MM.1S (cell line): ENCODE data around the gene FBXO22.

Source experiments
- DNase-seq: peaks from one replicate; pipeline ENCODE4 v3.0.0-alpha.2; 2015
- H2AFZ ChIP-seq: fragments of 300-600 bp; sonication (generic); 2 replicates; pipeline ENCODE4 v1.6.0; 2016; ENCODE audit warnings: antibody characterized with exemption, low read length
- H3F3A ChIP-seq: fragments of 300-600 bp; sonication (generic); 2 replicates; pipeline ENCODE4 v1.6.1; 2016; ENCODE audit warnings: mild to moderate bottlenecking, antibody characterized with exemption, low read length, moderate library complexity, mixed read lengths; ENCODE audit not compliant: insufficient read depth
- H3K27ac ChIP-seq: fragments of 300-600 bp; sonication (generic); 2 replicates; pipeline ENCODE4 v1.5.1; 2016; ENCODE audit warnings: mild to moderate bottlenecking, low read length
- H3K27me3 ChIP-seq: fragments of 300-600 bp; sonication (generic); replicated peaks from 2 replicates; pipeline ENCODE4 v1.6.0; 2016; ENCODE audit warnings: low read length; ENCODE audit not compliant: insufficient read depth
- H3K36me3 ChIP-seq: fragments of 300-600 bp; sonication (generic); replicated peaks from 2 replicates; pipeline ENCODE4 v1.6.1; 2016; ENCODE audit warnings: mild to moderate bottlenecking, low read length, mixed read lengths; ENCODE audit not compliant: insufficient read depth
- H3K4me1 ChIP-seq: fragments of 300-600 bp; sonication (generic); 2 replicates; pipeline ENCODE4 v1.6.1; 2016; ENCODE audit warnings: low read length, mixed read lengths
- H3K4me2 ChIP-seq: fragments of 300-600 bp; sonication (generic); 2 replicates; pipeline ENCODE4 v1.6.0; 2016; ENCODE audit warnings: low read depth, low read length
- H3K4me3 ChIP-seq: fragments of 300-600 bp; sonication (generic); 2 replicates; pipeline ENCODE4 v1.5.1; 2016; ENCODE audit warnings: low read length, mixed read lengths
- H3K79me2 ChIP-seq: fragments of 300-600 bp; sonication (generic); 2 replicates; pipeline ENCODE4 v1.6.1; 2016; ENCODE audit warnings: mixed run types, low read length, mixed read lengths
- H3K9ac ChIP-seq: fragments of 300-600 bp; sonication (generic); 2 replicates; pipeline ENCODE4 v1.6.1; 2016; ENCODE audit warnings: low read length, mixed read lengths
- H3K9me2 ChIP-seq: fragments of 300-600 bp; sonication (generic); replicated peaks from 2 replicates; pipeline ENCODE4 v1.6.1; 2016; ENCODE audit warnings: mild to moderate bottlenecking, low read length, mixed read lengths; ENCODE audit not compliant: insufficient read depth
- H3K9me3 ChIP-seq: fragments of 300-600 bp; sonication (generic); replicated peaks from 2 replicates; pipeline ENCODE4 v1.6.1; 2016; ENCODE audit warnings: mild to moderate bottlenecking, low read length, mixed read lengths; ENCODE audit not compliant: insufficient read depth
- H4K20me1 ChIP-seq: fragments of 300-600 bp; sonication (generic); 2 replicates; pipeline ENCODE4 v1.6.1; 2016; ENCODE audit warnings: mild to moderate bottlenecking, low read length, moderate library complexity, mixed read lengths; ENCODE audit not compliant: insufficient read depth
- EZH2 ChIP-seq: fragments of 300-600 bp; sonication (generic); optimal IDR thresholded peaks from 2 replicates; pipeline ENCODE3; 2017; ENCODE audit warnings: low read depth, mild to moderate bottlenecking, antibody characterized with exemption, low read length, mixed read lengths
- EZH2phosphoT487 ChIP-seq: fragments of 300-600 bp; sonication (generic); IDR thresholded peaks from 2 replicates; pipeline ENCODE4 v1.6.1; 2018; ENCODE audit warnings: antibody characterized with exemption, low read length
- TF ChIP-seq, protein P1 (sequence below): fragments of 300-600 bp; sonication (generic); IDR thresholded peaks from 2 replicates; pipeline ENCODE4 v1.5.1; 2016; ENCODE audit warnings: antibody characterized with exemption, low read length, mixed read lengths

The FBXO22 gene

DNA sequence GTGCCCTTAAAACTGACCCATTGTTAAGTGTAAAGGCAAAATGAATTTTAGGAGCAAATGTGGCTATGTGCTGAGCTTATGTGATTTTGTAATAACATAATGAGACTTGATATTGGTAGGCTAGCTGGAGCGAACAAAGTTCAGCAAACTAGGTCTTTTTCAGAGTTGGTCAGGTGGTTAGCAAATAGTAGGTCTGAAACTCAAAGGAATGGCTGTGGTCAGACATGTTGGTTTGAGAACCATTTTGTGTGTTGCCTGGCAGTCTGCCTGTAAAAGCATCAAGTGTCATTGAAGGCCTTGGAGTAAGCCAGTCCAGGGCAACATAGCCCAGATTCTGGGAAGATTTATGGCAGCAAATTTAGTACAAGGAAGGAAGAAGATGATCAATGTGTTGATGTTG, 16.4 kb downstream of the FBXO22 start:
- Histone ChIP-seq H3F3A (no peaks in the 10 kb centered on the region), H3K9me3 (no peaks in the 10 kb centered on the region), H3K4me2 (no peak overlapping the region), H2AFZ (no peak overlapping the region), H3K79me2 (0 out of 2 replicates have a peak, but pooled peaks cover 8% of the 10 kb centered on the region), H3K9me2 (no peaks in the 10 kb centered on the region), H3K4me1 (peaks cover 8% of the 10 kb centered on the region), H3K36me3 (no peaks in the 10 kb centered on the region), H3K9ac (no peak overlapping the region), H4K20me1 (no peaks in the 10 kb centered on the region), H3K27ac (no peak overlapping the region), H3K4me3 (no peak overlapping the region), H3K27me3 (no peaks in the 10 kb centered on the region)
- DNase-seq = no peak
- no peak for TF ChIP-seq EZH2
- TF ChIP-seq EZH2phosphoT487 = no peak
- TF ChIP-seq, protein P1, sequence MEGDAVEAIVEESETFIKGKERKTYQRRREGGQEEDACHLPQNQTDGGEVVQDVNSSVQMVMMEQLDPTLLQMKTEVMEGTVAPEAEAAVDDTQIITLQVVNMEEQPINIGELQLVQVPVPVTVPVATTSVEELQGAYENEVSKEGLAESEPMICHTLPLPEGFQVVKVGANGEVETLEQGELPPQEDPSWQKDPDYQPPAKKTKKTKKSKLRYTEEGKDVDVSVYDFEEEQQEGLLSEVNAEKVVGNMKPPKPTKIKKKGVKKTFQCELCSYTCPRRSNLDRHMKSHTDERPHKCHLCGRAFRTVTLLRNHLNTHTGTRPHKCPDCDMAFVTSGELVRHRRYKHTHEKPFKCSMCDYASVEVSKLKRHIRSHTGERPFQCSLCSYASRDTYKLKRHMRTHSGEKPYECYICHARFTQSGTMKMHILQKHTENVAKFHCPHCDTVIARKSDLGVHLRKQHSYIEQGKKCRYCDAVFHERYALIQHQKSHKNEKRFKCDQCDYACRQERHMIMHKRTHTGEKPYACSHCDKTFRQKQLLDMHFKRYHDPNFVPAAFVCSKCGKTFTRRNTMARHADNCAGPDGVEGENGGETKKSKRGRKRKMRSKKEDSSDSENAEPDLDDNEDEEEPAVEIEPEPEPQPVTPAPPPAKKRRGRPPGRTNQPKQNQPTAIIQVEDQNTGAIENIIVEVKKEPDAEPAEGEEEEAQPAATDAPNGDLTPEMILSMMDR = no peak

DNA sequence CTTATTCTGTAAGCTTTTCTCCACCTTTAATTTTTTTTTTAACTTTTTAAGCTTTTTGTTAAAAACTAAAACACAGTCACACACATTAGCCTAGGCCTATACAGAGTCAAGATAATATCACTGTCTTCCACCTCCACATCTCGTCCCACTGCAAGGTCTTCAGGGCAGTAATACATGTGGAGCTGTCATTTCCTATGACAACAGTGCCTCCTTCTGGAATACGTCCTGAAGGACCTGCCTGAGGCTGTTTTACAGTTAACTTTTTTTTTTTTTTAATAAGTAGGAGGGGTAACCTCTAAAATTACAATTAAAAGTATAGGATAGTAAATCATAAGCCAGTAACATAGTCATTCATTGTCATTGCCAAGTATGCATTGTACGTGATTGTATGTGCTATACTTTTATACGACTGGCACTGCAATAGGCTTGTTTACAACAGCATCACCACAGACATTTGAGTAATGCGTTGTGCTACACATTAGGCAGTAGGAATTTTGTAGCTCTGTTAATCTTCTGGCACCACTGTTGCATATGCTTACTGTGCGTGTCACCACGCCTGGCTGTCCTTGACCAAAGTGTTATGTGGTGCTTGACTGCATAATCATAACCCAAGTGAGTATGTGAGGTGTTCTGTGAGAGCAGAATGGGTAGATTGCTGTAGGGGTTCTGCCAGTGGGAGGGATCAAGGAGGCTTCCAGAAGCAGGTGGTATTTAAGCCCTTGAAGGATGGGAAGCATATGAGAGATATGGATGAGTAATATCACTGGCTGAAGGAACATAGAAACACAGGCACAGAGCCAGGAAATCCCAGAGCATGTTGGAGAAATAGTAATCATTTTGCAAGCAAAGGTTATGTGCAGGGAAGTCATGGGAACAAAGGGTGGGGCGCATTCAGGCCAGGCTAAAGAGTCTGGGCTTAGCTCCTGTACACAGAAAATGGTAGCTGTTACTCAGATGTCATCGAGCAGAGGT, 18.3 kb downstream of the FBXO22 start:
- Histone ChIP-seq H3K9me2 (no peaks in the 10 kb centered on the region), H4K20me1 (no peaks in the 10 kb centered on the region), H3F3A (no peaks in the 10 kb centered on the region), H3K36me3 (no peaks in the 10 kb centered on the region), H3K4me3 (no peak overlapping the region), H2AFZ (no peak overlapping the region), H3K79me2 (0 out of 2 replicates have a peak, but pooled peaks cover 4% of the 10 kb centered on the region), H3K9ac (no peak overlapping the region), H3K9me3 (no peaks in the 10 kb centered on the region), H3K27ac (no peak overlapping the region), H3K27me3 (no peaks in the 10 kb centered on the region), H3K4me2 (no peak overlapping the region), H3K4me1 (peaks cover 8% of the 10 kb centered on the region)
- TF ChIP-seq, protein P1 = peak; percentile 22; the same call in 1 of the 2 replicates
- TF ChIP-seq EZH2phosphoT487 = no peak
- no peak for DNase-seq

DNA sequence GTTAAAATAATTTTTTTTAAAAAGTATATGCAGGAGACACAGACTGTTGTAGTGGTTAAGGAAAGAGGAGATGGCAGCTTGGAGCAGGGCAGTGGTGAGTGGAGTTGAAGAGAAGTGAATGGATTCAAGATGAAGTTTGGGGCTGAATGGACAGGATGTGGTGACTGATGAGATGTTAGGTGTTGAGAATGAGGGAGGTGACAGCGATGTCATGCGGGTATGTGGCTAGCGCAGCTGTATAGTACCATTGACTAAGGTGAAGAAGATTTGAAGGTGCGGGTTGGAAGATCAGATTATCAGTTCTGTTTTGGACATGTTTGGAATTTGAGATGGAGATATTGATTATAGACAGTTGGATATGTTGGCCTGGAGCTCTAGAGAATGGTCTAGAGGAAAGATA, 20.1 kb downstream of the FBXO22 start:
- Histone ChIP-seq H3K36me3 (no peaks in the 10 kb centered on the region), H3K79me2 (0 out of 2 replicates have a peak, but pooled peaks cover 4% of the 10 kb centered on the region), H3K4me2 (no peak overlapping the region), H3K27me3 (no peaks in the 10 kb centered on the region), H3K9me3 (no peaks in the 10 kb centered on the region), H3K4me1 (peaks cover 12% of the 10 kb centered on the region), H3K4me3 (no peak overlapping the region), H3K9ac (no peak overlapping the region), H3K27ac (no peak overlapping the region), H3F3A (peaks cover 4% of the 10 kb centered on the region), H3K9me2 (no peaks in the 10 kb centered on the region), H4K20me1 (no peaks in the 10 kb centered on the region), H2AFZ (no peak overlapping the region)
- TF ChIP-seq, protein P1 = no peak
- TF ChIP-seq EZH2 (no peak), EZH2phosphoT487 (no peak)
- DNase-seq = no peak
